OCI-LY7 (cell line): ENCODE measurements around the gene PAX3. TPM values are rescaled to one million over a fixed set of nuclear protein-coding genes. Genes with fewer than 3 reads are reported as not detected.
"Not testable (repeated sequence)": the region's sequence is repeated elsewhere in the genome, so short reads cannot be mapped to it uniquely, and the experiment has no call there.

Source experiments
- BruUV-seq: library from RNA; stranded (reverse); fragments of 400-500 nt; replicated peaks from 2 replicates; lab custom pipeline; 2021; lab: Mats Ljungman, UMichigan
- CTCF ChIA-PET: fragments of 300-600 bp; sonication (Branson Sonifier 250); formaldehyde crosslinking; loops from one replicate; lab custom pipeline; 2022; ENCODE audit warnings: antibody characterized with exemption; ENCODE audit not compliant: unreplicated experiment; lab: Charles Lee
- POLR2A ChIA-PET: fragments of 300-600 bp; sonication (Branson Sonifier 250); formaldehyde crosslinking; loops from one replicate; lab custom pipeline; 2022; ENCODE audit warnings: antibody characterized with exemption; lab: Charles Lee
- DNase-seq: peaks from one replicate; pipeline ENCODE4 v3.0.0-alpha.2; 2015; ENCODE audit warnings: low spot score
- H2AFZ ChIP-seq: fragments of 200-600 bp; sonication (generic), shearing (Covaris generic); 2 replicates; pipeline ENCODE4 v1.6.1; 2014; ENCODE audit warnings: mild to moderate bottlenecking, antibody characterized with exemption, low read length, moderate library complexity
- H3K27ac ChIP-seq: fragments of 200-600 bp; sonication (generic); 2 replicates; pipeline ENCODE4 v1.5.1; 2014; ENCODE audit warnings: mixed run types, low read depth, mild to moderate bottlenecking, moderate library complexity, low read length, inconsistent platforms; ENCODE audit not compliant: poor library complexity, severe bottlenecking
- H3K36me3 ChIP-seq: fragments of 200-600 bp; sonication (generic); 2 replicates; pipeline ENCODE4 v1.6.1; 2014; ENCODE audit warnings: mild to moderate bottlenecking, antibody characterized with exemption, low read length, moderate library complexity, mixed read lengths; ENCODE audit not compliant: insufficient read depth
- H3K4me1 ChIP-seq: fragments of 200-600 bp; sonication (generic); 2 replicates; pipeline ENCODE4 v1.5.1; 2014; ENCODE audit warnings: mild to moderate bottlenecking, low read length; ENCODE audit not compliant: insufficient read depth, poor library complexity, severe bottlenecking
- H3K4me2 ChIP-seq: fragments of 200-600 bp; sonication (generic); 2 replicates; pipeline ENCODE4 v1.6.1; 2014; ENCODE audit warnings: mild to moderate bottlenecking, low read length
- H3K4me3 ChIP-seq: fragments of 200-600 bp; sonication (generic); 2 replicates; pipeline ENCODE4 v1.5.1; 2014; ENCODE audit warnings: mild to moderate bottlenecking, low read depth, low read length; ENCODE audit not compliant: poor library complexity, severe bottlenecking
- H3K79me2 ChIP-seq: fragments of 200-600 bp; sonication (generic); 2 replicates; pipeline ENCODE4 v1.6.1; 2016; ENCODE audit warnings: low read depth, mild to moderate bottlenecking, low read length, moderate library complexity, mixed read lengths; ENCODE audit not compliant: insufficient read depth
- H3K9me2 ChIP-seq: fragments of 200-600 bp; sonication (generic); 2 replicates; pipeline ENCODE4 v1.6.1; 2016; ENCODE audit warnings: mild to moderate bottlenecking, low read length, mixed read lengths; ENCODE audit not compliant: insufficient read depth
- H3K9me3 ChIP-seq: fragments of 200-600 bp; sonication (generic); 2 replicates; pipeline ENCODE4 v1.6.1; 2014; ENCODE audit warnings: mild to moderate bottlenecking, mixed run types, low read length, mixed read lengths
- H4K20me1 ChIP-seq: fragments of 200-600 bp; sonication (generic); 2 replicates; pipeline ENCODE4 v1.6.1; 2014; ENCODE audit warnings: mild to moderate bottlenecking, antibody characterized with exemption, low read length, moderate library complexity, mixed read lengths; ENCODE audit not compliant: insufficient read depth
- intact Hi-C: fragments of 100-400 bp; cut with micrococcal nuclease; formaldehyde crosslinking; loops from one replicate; pipeline ENCODE4 v1.10.0; 2022; ENCODE audit not compliant: unreplicated experiment
- total RNA-seq, 2 experiments: library from RNA; depleted of rRNA in 1 of 2; stranded (reverse); fragments of >200 nt in 1 of 2; shearing (Covaris generic) in 1 of 2; gene quantifications; 2 replicates each; pipeline ENCODE4 v1.2.3, GENCODE V29; 2014 to 2022
- TF ChIP-seq, protein P1 (sequence below): fragments of 200-600 bp; sonication (generic); conservative IDR thresholded peaks from 2 replicates; pipeline ENCODE4 v1.5.1; 2014; ENCODE audit warnings: mild to moderate bottlenecking, antibody characterized with exemption, low read length, moderate library complexity, mixed read lengths

Gene PAX3
- total RNA-seq, 2 experiments from 2014 or later: not detected

DNA sequence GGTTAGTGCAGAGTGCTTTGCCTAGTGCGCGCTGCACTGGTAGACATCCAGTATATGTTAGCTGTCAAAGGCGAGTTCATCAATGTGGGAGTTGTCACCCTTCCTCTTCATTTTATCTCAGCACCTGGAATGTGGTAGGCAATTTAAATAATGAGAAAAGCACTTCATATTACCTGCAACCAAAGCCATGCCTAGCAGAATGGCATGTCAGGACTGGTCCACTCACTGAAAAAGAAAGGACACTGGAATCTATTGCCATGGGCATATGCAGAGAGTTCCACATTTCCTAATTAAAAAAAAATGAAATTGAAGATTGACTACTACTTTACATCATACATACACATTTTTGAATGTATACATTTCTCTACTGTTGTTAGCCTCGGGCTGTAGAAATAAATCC, 139.6 kb downstream of the PAX3 start:
- TF ChIP-seq, protein P1, sequence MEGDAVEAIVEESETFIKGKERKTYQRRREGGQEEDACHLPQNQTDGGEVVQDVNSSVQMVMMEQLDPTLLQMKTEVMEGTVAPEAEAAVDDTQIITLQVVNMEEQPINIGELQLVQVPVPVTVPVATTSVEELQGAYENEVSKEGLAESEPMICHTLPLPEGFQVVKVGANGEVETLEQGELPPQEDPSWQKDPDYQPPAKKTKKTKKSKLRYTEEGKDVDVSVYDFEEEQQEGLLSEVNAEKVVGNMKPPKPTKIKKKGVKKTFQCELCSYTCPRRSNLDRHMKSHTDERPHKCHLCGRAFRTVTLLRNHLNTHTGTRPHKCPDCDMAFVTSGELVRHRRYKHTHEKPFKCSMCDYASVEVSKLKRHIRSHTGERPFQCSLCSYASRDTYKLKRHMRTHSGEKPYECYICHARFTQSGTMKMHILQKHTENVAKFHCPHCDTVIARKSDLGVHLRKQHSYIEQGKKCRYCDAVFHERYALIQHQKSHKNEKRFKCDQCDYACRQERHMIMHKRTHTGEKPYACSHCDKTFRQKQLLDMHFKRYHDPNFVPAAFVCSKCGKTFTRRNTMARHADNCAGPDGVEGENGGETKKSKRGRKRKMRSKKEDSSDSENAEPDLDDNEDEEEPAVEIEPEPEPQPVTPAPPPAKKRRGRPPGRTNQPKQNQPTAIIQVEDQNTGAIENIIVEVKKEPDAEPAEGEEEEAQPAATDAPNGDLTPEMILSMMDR: no peak
- H3K4me3 ChIP-seq: no peak overlapping the region
- no TSS peak for BruUV-seq
- H3K4me1 ChIP-seq: no peaks in the 10 kb centered on the region
- POLR2A ChIA-PET: no interaction called here
- no peaks in the 10 kb centered on the region for H4K20me1 ChIP-seq
- no peak overlapping the region for H2AFZ ChIP-seq
- intact Hi-C loops: no loop called here
- H3K79me2 ChIP-seq: no peaks in the 10 kb centered on the region
- H3K4me2 ChIP-seq: no peak overlapping the region
- H3K36me3 ChIP-seq: no peaks in the 10 kb centered on the region
- no peak for DNase-seq
- H3K9me3 ChIP-seq: no peaks in the 10 kb centered on the region
- H3K9me2 ChIP-seq: no peaks in the 10 kb centered on the region
- no peak overlapping the region for H3K27ac ChIP-seq
- CTCF ChIA-PET: no interaction called here

DNA sequence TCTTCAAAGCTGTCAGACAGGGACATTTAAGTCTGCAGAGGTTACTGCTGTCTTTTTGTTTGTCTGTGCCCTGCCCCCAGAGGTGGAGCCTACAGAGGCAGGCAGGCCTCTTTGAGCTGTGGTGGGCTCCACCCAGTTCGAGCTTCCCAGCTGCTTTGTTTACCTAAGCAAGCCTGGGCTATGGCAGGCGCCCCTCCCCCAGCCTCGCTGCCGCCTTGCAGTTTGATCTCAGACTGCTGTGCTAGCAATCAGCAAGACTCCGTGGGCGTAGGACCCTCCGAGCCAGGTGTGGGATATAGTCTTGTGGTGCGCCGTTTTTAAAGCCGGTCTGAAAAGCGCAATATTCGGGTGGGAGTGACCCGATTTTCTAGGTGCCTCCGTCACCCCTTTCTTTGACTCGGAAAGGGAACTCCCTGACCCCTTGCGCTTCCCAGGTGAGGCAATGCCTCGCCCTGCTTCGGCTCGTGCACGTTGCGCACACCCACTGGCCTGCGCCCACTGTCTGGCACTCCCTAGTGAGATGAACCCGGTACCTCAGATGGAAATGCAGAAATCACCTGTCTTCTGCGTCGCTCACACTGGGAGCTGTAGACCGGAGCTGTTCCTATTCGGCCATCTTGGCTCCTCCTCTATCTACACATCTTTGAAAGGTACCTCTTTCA, 143.7 kb downstream of the PAX3 start:
- H4K20me1 ChIP-seq, H3K27ac ChIP-seq, H3K4me2 ChIP-seq, DNase-seq, POLR2A ChIA-PET, H3K4me1 ChIP-seq, intact Hi-C loops, BruUV-seq, H3K9me2 ChIP-seq, H2AFZ ChIP-seq, H3K36me3 ChIP-seq, CTCF ChIA-PET, H3K79me2 ChIP-seq, H3K4me3 ChIP-seq, H3K9me3 ChIP-seq: not testable (repeated sequence)

Other genes starting within 250 kb of the PAX3 start
- not detected in 2 replicates for gene SGPP2, start 125.5 kb upstream of the PAX3 start, total RNA-seq (2014; rRNA removed; shearing (Covaris generic))
- not detected in 2 replicates for gene SGPP2, start 125.5 kb upstream of the PAX3 start, total RNA-seq (2022)